IMR-90 (cell line): ENCODE results near the gene RPS19. TPM values are rescaled to one million over a fixed set of nuclear protein-coding genes. Genes with fewer than 3 reads are reported as not detected.

Experiments
- ATAC-seq: fragments of 200-7000 bp; cut with Tn5 transposase; 2 replicates; pipeline ENCODE4 v1.9.1; 2020; ENCODE audit warnings: low read depth, mild to moderate bottlenecking, moderate library complexity
- BruUV-seq: library from RNA; stranded (reverse); fragments of 400-500 nt; replicated peaks from 2 replicates; lab custom pipeline; 2021; lab: Mats Ljungman, UMichigan
- CTCF ChIA-PET: fragments of 300-600 bp; formaldehyde crosslinking; extraction: SDS; loops from one replicate; lab custom pipeline; 2021; ENCODE audit warnings: antibody characterized with exemption; lab: Yijun Ruan, JAX
- POLR2A ChIA-PET: fragments of 300-600 bp; sonication (Branson Sonifier 250); formaldehyde crosslinking; loops from one replicate; lab custom pipeline; 2022; ENCODE audit warnings: antibody characterized with exemption; ENCODE audit not compliant: unreplicated experiment; lab: Charles Lee
- DNase-seq: peaks from one replicate; pipeline ENCODE4 v3.0.0; 2013
- H2AFZ ChIP-seq: replicated peaks from 2 replicates; pipeline ENCODE3; 2013; ENCODE audit warnings: low read length, mild to moderate bottlenecking; ENCODE audit not compliant: poor library complexity
- H2AK5ac ChIP-seq: 2 replicates; pipeline ENCODE4 v1.6.1; 2013; ENCODE audit warnings: low read depth, low read length, inconsistent platforms
- H2AK9ac ChIP-seq: replicated peaks from 2 replicates; pipeline ENCODE3; 2013; ENCODE audit warnings: mild to moderate bottlenecking, low read depth, low read length, moderate library complexity; ENCODE audit not compliant: poor library complexity
- H2BK120ac ChIP-seq: 2 replicates; pipeline ENCODE4 v1.6.1; 2013; ENCODE audit warnings: low read depth, low read length, inconsistent platforms
- H2BK15ac ChIP-seq: 3 replicates; pipeline ENCODE4 v1.6.1; 2013; ENCODE audit warnings: low read depth, low read length, inconsistent platforms
- H2BK20ac ChIP-seq: 2 replicates; pipeline ENCODE4 v1.6.1; 2013; ENCODE audit warnings: low read depth, mild to moderate bottlenecking, inconsistent platforms, low read length, moderate library complexity
- H2BK5ac ChIP-seq: 2 replicates; pipeline ENCODE4 v1.6.1; 2013; ENCODE audit warnings: mild to moderate bottlenecking, low read depth, low read length, inconsistent platforms; ENCODE audit not compliant: poor library complexity, severe bottlenecking
- H3K14ac ChIP-seq: replicated peaks from 2 replicates; pipeline ENCODE4 v1.6.1; 2013; ENCODE audit warnings: low read depth, low read length, inconsistent platforms
- H3K18ac ChIP-seq: 2 replicates; pipeline ENCODE4 v1.6.1; 2013; ENCODE audit warnings: low read depth, low read length, control low read depth
- H3K23ac ChIP-seq: 2 replicates; pipeline ENCODE4 v1.6.1; 2013; ENCODE audit warnings: low read depth, low read length, inconsistent platforms
- H3K27ac ChIP-seq: 2 replicates; pipeline ENCODE4 v1.5.1; 2013; ENCODE audit warnings: mild to moderate bottlenecking, control low read depth, low read length; ENCODE audit not compliant: insufficient read depth
- H3K27me3 ChIP-seq: 2 replicates; pipeline ENCODE4 v1.6.1; 2013; ENCODE audit warnings: low read length; ENCODE audit not compliant: control insufficient read depth, insufficient read depth
- H3K36me3 ChIP-seq: 2 replicates; pipeline ENCODE4 v1.6.1; 2013; ENCODE audit warnings: low read length, mixed read lengths; ENCODE audit not compliant: control insufficient read depth, insufficient read depth
- H3K4ac ChIP-seq: 2 replicates; pipeline ENCODE4 v1.6.1; 2013; ENCODE audit warnings: low read depth, low read length, inconsistent platforms
- H3K4me1 ChIP-seq: 2 replicates; pipeline ENCODE4 v1.6.1; 2013; ENCODE audit warnings: low read length, mixed read lengths; ENCODE audit not compliant: control insufficient read depth, insufficient read depth
- H3K4me2 ChIP-seq: 2 replicates; pipeline ENCODE4 v1.6.1; 2013; ENCODE audit warnings: low read depth, mild to moderate bottlenecking, control low read depth, low read length, moderate library complexity
- H3K4me3 ChIP-seq: 2 replicates; pipeline ENCODE4 v1.5.1; 2013; ENCODE audit warnings: low read depth, mild to moderate bottlenecking, control low read depth, low read length, moderate library complexity; ENCODE audit not compliant: insufficient read depth
- H3K56ac ChIP-seq: 2 replicates; pipeline ENCODE4 v1.6.1; 2013; ENCODE audit warnings: low read length, inconsistent platforms; ENCODE audit not compliant: insufficient read depth; ENCODE audit errors: extremely low read depth
- H3K79me1 ChIP-seq, 2 experiments: 2 replicates each; pipeline ENCODE4 v1.6.1; 2013; ENCODE audit warnings: low read length in 2 of 2, inconsistent platforms in 1 of 2, low read depth in 1 of 2
- H3K9ac ChIP-seq: 2 replicates; pipeline ENCODE4 v1.6.1; 2013; ENCODE audit warnings: low read depth, low read length, control low read depth
- H3K9me1 ChIP-seq: 2 replicates; pipeline ENCODE4 v1.6.1; 2013; ENCODE audit warnings: low read length, inconsistent platforms; ENCODE audit not compliant: insufficient read depth
- H3K9me3 ChIP-seq: 2 replicates; pipeline ENCODE4 v1.6.1; 2013; ENCODE audit warnings: low read length; ENCODE audit not compliant: control insufficient read depth, insufficient read depth
- H4K20me1 ChIP-seq: 2 replicates; pipeline ENCODE4 v1.6.1; 2013; ENCODE audit warnings: low read length, inconsistent platforms; ENCODE audit not compliant: insufficient read depth
- H4K5ac ChIP-seq: 2 replicates; pipeline ENCODE4 v1.6.1; 2013; ENCODE audit warnings: mild to moderate bottlenecking, low read depth, low read length, control low read depth
- H4K8ac ChIP-seq, 2 experiments: 2 replicates each; pipeline ENCODE4 v1.6.1; 2013; ENCODE audit warnings: low read depth in 2 of 2, low read length in 2 of 2, control low read depth in 1 of 2, inconsistent platforms in 1 of 2
- H4K91ac ChIP-seq: 2 replicates; pipeline ENCODE4 v1.6.1; 2013; ENCODE audit warnings: low read depth, low read length, inconsistent platforms; ENCODE audit not compliant: insufficient read depth
- BHLHE40 ChIP-seq: fragments of 150-350 bp; IDR thresholded peaks from 2 replicates; pipeline ENCODE4 v1.6.1; 2016; ENCODE audit warnings: mild to moderate bottlenecking, low read depth, low read length
- CEBPB ChIP-seq: IDR thresholded peaks from 2 replicates; pipeline ENCODE4 v1.6.1; 2012; ENCODE audit warnings: low read depth, low read length, improper control_type of control experiment
- CHD1 ChIP-seq: IDR thresholded peaks from 2 replicates; pipeline ENCODE4 v1.6.1; 2012; ENCODE audit warnings: low read depth, low read length, improper control_type of control experiment
- CTCF ChIP-seq: conservative IDR thresholded peaks from 2 replicates; pipeline ENCODE4 v1.5.1; 2012; ENCODE audit warnings: mild to moderate bottlenecking, low read depth, low read length, improper control_type of control experiment
- ELK1 ChIP-seq: fragments of 150-350 bp; IDR thresholded peaks from 2 replicates; pipeline ENCODE4 v1.6.1; 2016; ENCODE audit warnings: low read depth, mild to moderate bottlenecking, low read length, moderate library complexity, borderline replicate concordance
- FOS ChIP-seq: fragments of 150-350 bp; IDR thresholded peaks from 2 replicates; pipeline ENCODE4 v1.6.1; 2016; ENCODE audit warnings: low read depth, low read length
- MAFK ChIP-seq: IDR thresholded peaks from 2 replicates; pipeline ENCODE4 v1.6.1; 2012; ENCODE audit warnings: low read depth, low read length, improper control_type of control experiment
- MAZ ChIP-seq: IDR thresholded peaks from 2 replicates; pipeline ENCODE4 v1.6.1; 2012; ENCODE audit warnings: low read depth, mild to moderate bottlenecking, low read length, improper control_type of control experiment, moderate library complexity, borderline replicate concordance
- MXI1 ChIP-seq: IDR thresholded peaks from 2 replicates; pipeline ENCODE4 v1.6.1; 2012; ENCODE audit warnings: low read depth, mild to moderate bottlenecking, low read length, moderate library complexity, borderline replicate concordance
- NFE2L2 ChIP-seq: fragments of 150-350 bp; IDR thresholded peaks from 2 replicates; pipeline ENCODE4 v1.6.1; 2016; ENCODE audit warnings: low read depth, mild to moderate bottlenecking, low read length
- POLR2A ChIP-seq: IDR thresholded peaks from 2 replicates; pipeline ENCODE4 v1.6.1; 2012; ENCODE audit warnings: mild to moderate bottlenecking, low read depth, low read length
- RAD21 ChIP-seq: IDR thresholded peaks from 2 replicates; pipeline ENCODE4 v1.6.1; 2012; ENCODE audit warnings: low read length, improper control_type of control experiment
- RCOR1 ChIP-seq: IDR thresholded peaks from 2 replicates; pipeline ENCODE4 v1.6.1; 2012; ENCODE audit warnings: mild to moderate bottlenecking, low read length, improper control_type of control experiment; ENCODE audit not compliant: insufficient replicate concordance
- RFX5 ChIP-seq: IDR thresholded peaks from 2 replicates; pipeline ENCODE4 v1.8.0; 2012; ENCODE audit warnings: low read depth, mild to moderate bottlenecking, low read length, moderate library complexity
- SMC3 ChIP-seq: fragments of 150-350 bp; IDR thresholded peaks from 2 replicates; pipeline ENCODE4 v1.6.1; 2016; ENCODE audit warnings: low read depth, mild to moderate bottlenecking, antibody characterized with exemption, low read length, moderate library complexity
- USF2 ChIP-seq: fragments of 150-350 bp; IDR thresholded peaks from 2 replicates; pipeline ENCODE4 v1.6.1; 2017; ENCODE audit warnings: mild to moderate bottlenecking, antibody characterized with exemption, low read length, low read depth
- WGBS, 2 experiments: methylation state at CpG; one replicate each; pipeline versions ENCODE4 v1.1.5 to v1.1.7; 2013; ENCODE audit warnings: missing lambda C conversion rate in 2 of 2; ENCODE audit not compliant: insufficient read length in 1 of 2; ENCODE audit errors: extremely low coverage in 2 of 2; 5-methylcytosine and 5-hydroxymethylcytosine counted together
- dilution Hi-C: fragments of 300-500 bp; cut with HindIII; formaldehyde crosslinking; loops from one replicate; pipeline ENCODE4 v1.14.3; 2018; ENCODE audit warnings: low sequenced_read_pairs; ENCODE audit not compliant: unreplicated experiment
- in situ Hi-C: fragments of 300-500 bp; cut with MboI; formaldehyde crosslinking; loops from 3 replicates; pipeline ENCODE4 v1.14.3; 2019; ENCODE audit warnings: low sequenced_read_pairs, inconsistent platforms, mixed read lengths
- intact Hi-C: fragments of 100-400 bp; cut with micrococcal nuclease; formaldehyde crosslinking; loops from 2 replicates; pipeline ENCODE4 v1.10.0; 2022
- polyA plus RNA-seq, 3 experiments: library from polyadenylated mRNA; depleted of rRNA; stranded (reverse); fragments of >200 nt; gene quantifications; 2 replicates each; pipeline ENCODE4 v1.2.3, GENCODE V29; 2012; ENCODE audit warnings: low replicate concordance in 1 of 3
- total RNA-seq: library from RNA; depleted of rRNA; stranded (reverse); fragments of >200 nt; gene quantifications from 2 replicates; pipeline ENCODE4 v1.2.3, GENCODE V29; 2012

Gene RPS19
- total and polyA plus RNA-seq, 2 of the 4 experiments (the other 2 are of a cell fraction), result 230 to 3,988 TPM

- Histone ChIP-seq H3K4me3 (no peak overlapping the region), H2AK9ac (no peak overlapping the region), H3K4me2 (no peak overlapping the region), H4K5ac (no peak overlapping the region), H4K91ac (no peak overlapping the region), H3K36me3 (peaks cover 81% of the 10 kb centered on the region), H3K23ac (no peak overlapping the region; the same call in 1 of the 2 replicates), H3K56ac (no peak overlapping the region), H2BK15ac (no peak overlapping the region), H3K27ac (no peak overlapping the region), H4K20me1 (peaks cover 98% of the 10 kb centered on the region), H2BK5ac (no peak overlapping the region), H4K8ac (no peak overlapping the region), H3K14ac (no peak overlapping the region), H3K9ac (no peak overlapping the region), H3K79me1 (peaks cover 29 to 79% of the 10 kb centered on the region in 2 experiments), H2AK5ac (no peak overlapping the region), H3K4me1 (peaks cover 10% of the 10 kb centered on the region), H3K18ac (no peak overlapping the region), H3K27me3 (no peaks in the 10 kb centered on the region), H3K9me1 (peaks cover 24% of the 10 kb centered on the region), H3K9me3 (no peaks in the 10 kb centered on the region), H2BK20ac (no peak overlapping the region), H2BK120ac (no peak overlapping the region), H2AFZ (peak overlapping the region; percentile 41), H3K4ac (no peak overlapping the region)
- no TSS peak for BruUV-seq
- TF ChIP-seq POLR2A, result no peak
- TF ChIP-seq RAD21, result no peak
- TF ChIP-seq CHD1, result no peak
- no peak for TF ChIP-seq ELK1
- TF ChIP-seq MXI1, result no peak
- no peak for TF ChIP-seq USF2
- no peak for TF ChIP-seq MAZ
- TF ChIP-seq CEBPB, result no peak
- TF ChIP-seq BHLHE40, result no peak
- no peak for TF ChIP-seq MAFK
- TF ChIP-seq NFE2L2, result no peak
- no peak for TF ChIP-seq RCOR1
- no peak for TF ChIP-seq RFX5
- no peak for TF ChIP-seq SMC3
- TF ChIP-seq CTCF, result no peak
- no peak for TF ChIP-seq FOS
- DNase-seq (no peak), ATAC-seq (no peak)
- ChIA-PET CTCF (no interaction called here), POLR2A (no interaction called here)
- dilution Hi-C loops, result no loop called here
- WGBS, 2 experiments, result 100% methylated on average over 1 of the region's 3 CpGs; no CpG with 5 or more reads in 1 of the 2 experiments
- intact Hi-C loops, result no loop called here
- in situ Hi-C loops, result no loop called here
These were observed 6.2 kb downstream of the RPS19 start for GRCh38 chr19:41866284-41866683.
